ENCODE results near the gene RHOG.

DNA sequence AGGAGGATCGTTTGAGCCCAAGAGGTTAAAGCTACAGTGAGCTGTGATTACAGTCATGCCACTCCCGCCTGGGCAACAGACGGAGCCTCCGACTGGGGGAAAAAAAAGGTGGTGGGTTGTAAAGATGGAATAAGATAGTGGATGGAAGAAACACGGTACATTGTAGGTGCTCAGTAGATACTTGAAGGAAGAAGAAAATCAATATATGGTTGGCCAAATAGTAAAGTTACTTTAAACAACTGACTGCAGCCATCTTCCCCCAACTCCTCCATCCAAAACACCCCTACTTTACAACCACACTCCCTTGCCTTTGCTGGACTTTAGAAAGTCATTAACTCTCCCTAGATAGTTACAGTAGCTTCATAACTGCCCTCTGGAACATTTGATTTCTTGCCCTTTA lies 40.9 kb downstream of the RHOG start:
- TF ChIP-seq SPI1 (IDR thresholded peaks at IDR 0.05; ENCODE audit: low read depth, low read length) (no peak), TAF1 (IDR thresholded peaks at IDR 0.05; ENCODE audit: low read depth, low read length) (no peak), POLR2A (IDR thresholded peaks at IDR 0.05; ENCODE audit: low read depth, low read length) (no peak), POLR2AphosphoS5 (IDR thresholded peaks at IDR 0.05; ENCODE audit: low read depth, low read length) (no peak), POU2F2 (IDR thresholded peaks at IDR 0.05; ENCODE audit: low read depth, low read length) (no peak)

All from GM12891 (cell line).